ENCODE results near the gene CAPN12.

DNA sequence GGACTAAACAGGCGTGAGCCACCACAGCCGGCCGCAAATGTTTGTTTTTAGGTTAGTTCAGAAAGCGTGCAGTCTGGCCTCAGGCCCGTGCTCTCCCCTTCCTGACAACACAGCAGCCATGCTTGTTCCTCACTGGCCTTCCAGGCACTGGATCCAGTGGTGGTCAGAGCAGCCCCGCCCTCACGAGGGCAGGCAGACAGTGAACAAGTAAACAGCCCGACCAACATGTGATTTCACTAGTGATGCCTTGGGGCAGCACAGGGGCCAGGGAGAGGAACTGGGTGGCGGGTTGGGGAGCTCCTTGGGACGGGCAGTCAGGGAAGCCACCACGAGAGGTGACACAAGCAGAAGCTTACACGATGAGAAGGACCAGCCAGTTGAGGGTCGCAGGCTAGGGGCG, 40.8 kb downstream of the CAPN12 start:
- TF ChIP-seq SIN3A (IDR thresholded peaks at IDR 0.05; ENCODE audit: borderline replicate concordance, insufficient read depth, low read length): no peak
- TF ChIP-seq POLR2AphosphoS5 (IDR thresholded peaks at IDR 0.05; ENCODE audit: low read depth, low read length): no peak

Measured in PFSK-1 (cell line).